Measurements from ENCODE around the gene ALDH5A1. TPM values are rescaled to one million over a fixed set of nuclear protein-coding genes. Genes with fewer than 3 reads are reported as not detected.
A peak's percentile ranks its signal among the peaks of the same experiment; 100 is the strongest.

Gene ALDH5A1
- polyA plus RNA-seq, 1 experiment, result 0.35 TPM

DNA sequence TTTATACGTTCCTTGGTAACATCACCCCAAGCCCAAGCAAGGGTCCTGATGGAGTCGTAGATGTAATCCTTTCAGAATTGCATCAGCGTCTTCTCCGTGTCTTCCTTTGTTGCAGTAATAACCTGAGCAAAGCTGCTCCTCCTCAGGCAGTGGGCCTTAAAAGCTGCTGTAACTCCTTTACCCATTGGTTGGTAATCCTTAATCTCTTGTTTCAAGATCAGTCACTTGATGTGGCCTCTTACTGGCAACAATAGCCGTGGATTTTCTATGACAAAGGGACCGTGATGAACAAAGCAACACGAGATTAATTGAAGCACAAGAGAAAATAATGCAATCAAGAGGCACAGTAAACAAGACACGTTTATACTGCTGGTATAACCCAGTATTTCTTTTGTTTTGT, 44.6 kb downstream of the ALDH5A1 start:
- no peak overlapping the region for H3K4me3 ChIP-seq (ENCODE audit: low read depth, low read length)
- CTCF ChIA-PET, result no interaction called here
- no peak overlapping the region for H3K27ac ChIP-seq (ENCODE audit: low read depth, low read length)
- H3K27me3 ChIP-seq (ENCODE audit: control insufficient read depth, insufficient read depth, low read length), result no peaks in the 10 kb centered on the region
- TF ChIP-seq, protein P1, sequence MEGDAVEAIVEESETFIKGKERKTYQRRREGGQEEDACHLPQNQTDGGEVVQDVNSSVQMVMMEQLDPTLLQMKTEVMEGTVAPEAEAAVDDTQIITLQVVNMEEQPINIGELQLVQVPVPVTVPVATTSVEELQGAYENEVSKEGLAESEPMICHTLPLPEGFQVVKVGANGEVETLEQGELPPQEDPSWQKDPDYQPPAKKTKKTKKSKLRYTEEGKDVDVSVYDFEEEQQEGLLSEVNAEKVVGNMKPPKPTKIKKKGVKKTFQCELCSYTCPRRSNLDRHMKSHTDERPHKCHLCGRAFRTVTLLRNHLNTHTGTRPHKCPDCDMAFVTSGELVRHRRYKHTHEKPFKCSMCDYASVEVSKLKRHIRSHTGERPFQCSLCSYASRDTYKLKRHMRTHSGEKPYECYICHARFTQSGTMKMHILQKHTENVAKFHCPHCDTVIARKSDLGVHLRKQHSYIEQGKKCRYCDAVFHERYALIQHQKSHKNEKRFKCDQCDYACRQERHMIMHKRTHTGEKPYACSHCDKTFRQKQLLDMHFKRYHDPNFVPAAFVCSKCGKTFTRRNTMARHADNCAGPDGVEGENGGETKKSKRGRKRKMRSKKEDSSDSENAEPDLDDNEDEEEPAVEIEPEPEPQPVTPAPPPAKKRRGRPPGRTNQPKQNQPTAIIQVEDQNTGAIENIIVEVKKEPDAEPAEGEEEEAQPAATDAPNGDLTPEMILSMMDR (IDR thresholded peaks at IDR 0.05; ENCODE audit: low read depth, low read length), result no peak
- no peaks in the 10 kb centered on the region for H3K9me3 ChIP-seq (ENCODE audit: control insufficient read depth, insufficient read depth, low read length)
- no peak for DNase-seq (ENCODE audit: low read depth, low spot score)
- POLR2A ChIA-PET, result no interaction called here

GRCh38 chr6:24540197-24540596, 45.4 kb downstream of the ALDH5A1 start:
- no peaks in the 10 kb centered on the region for H3K27me3 ChIP-seq (ENCODE audit: control insufficient read depth, insufficient read depth, low read length)
- TF ChIP-seq, protein P1 (IDR thresholded peaks at IDR 0.05; ENCODE audit: low read depth, low read length), result no peak
- no peak overlapping the region for H3K27ac ChIP-seq (ENCODE audit: low read depth, low read length)
- no peak overlapping the region for H3K4me3 ChIP-seq (ENCODE audit: low read depth, low read length)
- no peaks in the 10 kb centered on the region for H3K9me3 ChIP-seq (ENCODE audit: control insufficient read depth, insufficient read depth, low read length)
- no peak for DNase-seq (ENCODE audit: low read depth, low spot score)
- POLR2A ChIA-PET, result no interaction called here
- CTCF ChIA-PET, result no interaction called here

DNA sequence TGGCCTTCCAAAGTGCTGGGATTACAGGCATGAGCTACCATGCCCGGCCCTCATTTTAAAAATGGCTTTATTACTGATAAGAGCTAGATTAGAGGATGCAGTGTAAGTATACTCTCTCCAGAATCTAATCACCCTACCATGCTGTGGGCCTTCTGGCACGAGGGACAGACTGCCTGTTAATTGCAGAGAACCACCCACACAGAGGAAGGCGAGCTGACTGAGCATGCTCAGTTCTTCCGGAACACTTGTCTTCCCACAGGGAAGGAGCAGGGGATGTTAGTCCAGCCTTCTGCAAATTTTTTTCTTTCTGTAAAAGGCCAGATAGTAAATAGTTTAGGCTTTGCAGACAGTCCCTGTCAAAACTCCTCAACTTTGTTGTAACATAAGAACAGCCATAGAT, 48.9 kb downstream of the ALDH5A1 start:
- H3K27me3 ChIP-seq (ENCODE audit: control insufficient read depth, insufficient read depth, low read length), result peaks cover 3% of the 10 kb centered on the region
- DNase-seq (ENCODE audit: low read depth, low spot score), result no peak
- H3K9me3 ChIP-seq (ENCODE audit: control insufficient read depth, insufficient read depth, low read length), result no peaks in the 10 kb centered on the region
- TF ChIP-seq, protein P1 (IDR thresholded peaks at IDR 0.05; ENCODE audit: low read depth, low read length), result no peak
- H3K4me3 ChIP-seq (ENCODE audit: low read depth, low read length), result no peak overlapping the region
- no peak overlapping the region for H3K27ac ChIP-seq (ENCODE audit: low read depth, low read length)
- CTCF ChIA-PET, result interaction anchor here (1.1 kb wide), 1 partner anchor 22 kb away, joined by 3 read pairs; no protein-coding TSS in a partner anchor
- POLR2A ChIA-PET, result interaction anchor here (0.5 kb wide), 1 partner anchor 211 kb away, joined by 3 read pairs; no protein-coding TSS in a partner anchor

GRCh38 chr6:24545183-24545582, 50.4 kb downstream of the ALDH5A1 start:
- H3K27ac ChIP-seq (ENCODE audit: low read depth, low read length), result peak overlapping the region; percentile 11
- CTCF ChIA-PET, result no interaction called here
- H3K4me3 ChIP-seq (ENCODE audit: low read depth, low read length), result no peak overlapping the region
- TF ChIP-seq, protein P1 (IDR thresholded peaks at IDR 0.05; ENCODE audit: low read depth, low read length), result no peak
- DNase-seq (ENCODE audit: low read depth, low spot score), result no peak
- POLR2A ChIA-PET, result no interaction called here
- peaks cover 3% of the 10 kb centered on the region for H3K27me3 ChIP-seq (ENCODE audit: control insufficient read depth, insufficient read depth, low read length)
- H3K9me3 ChIP-seq (ENCODE audit: control insufficient read depth, insufficient read depth, low read length), result no peaks in the 10 kb centered on the region

GRCh38 chr6:24545691-24546090, 50.9 kb downstream of the ALDH5A1 start:
- POLR2A ChIA-PET, result no interaction called here
- no peak for DNase-seq (ENCODE audit: low read depth, low spot score)
- Histone ChIP-seq H3K27me3 (ENCODE audit: control insufficient read depth, insufficient read depth, low read length) (peaks cover 3% of the 10 kb centered on the region), H3K9me3 (ENCODE audit: control insufficient read depth, insufficient read depth, low read length) (no peaks in the 10 kb centered on the region), H3K4me3 (ENCODE audit: low read depth, low read length) (no peak overlapping the region), H3K27ac (ENCODE audit: low read depth, low read length) (no peak overlapping the region)
- TF ChIP-seq, protein P1 (IDR thresholded peaks at IDR 0.05; ENCODE audit: low read depth, low read length), result no peak
- CTCF ChIA-PET, result interaction anchor here (1.3 kb wide), 1 partner anchor 24 kb away, joined by 5 read pairs; no protein-coding TSS in a partner anchor

All from AG04450 (cell line).